GM18870 (cell line): Measurements from ENCODE around the gene PTCHD1.

Experiments
- ATAC-seq: cut with Tn5 transposase; IDR thresholded peaks from one replicate; pipeline ENCODE4 v1.9.1; 2021; ENCODE audit warnings: moderate library complexity; ENCODE audit not compliant: unreplicated experiment

The PTCHD1 gene

DNA sequence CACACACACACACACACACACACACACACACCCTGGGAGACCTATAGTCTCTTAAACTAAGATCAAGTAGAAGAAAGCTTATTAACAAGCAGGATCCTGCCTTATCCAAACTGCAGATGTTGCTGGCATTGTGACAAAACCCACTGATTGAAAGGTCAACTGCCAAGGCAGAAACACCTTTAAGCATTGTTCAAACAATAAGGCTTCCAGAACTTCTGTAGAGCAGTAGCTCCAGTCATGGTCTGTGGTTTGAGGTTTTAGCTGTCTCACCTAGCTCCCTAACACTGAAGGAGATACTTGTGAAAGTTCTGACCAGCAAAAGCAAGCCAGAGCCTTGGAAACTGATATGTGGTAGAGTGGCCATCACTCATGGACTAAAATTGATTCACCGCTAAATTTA, 59.8 kb downstream of the PTCHD1 start:
- no peak for ATAC-seq

DNA sequence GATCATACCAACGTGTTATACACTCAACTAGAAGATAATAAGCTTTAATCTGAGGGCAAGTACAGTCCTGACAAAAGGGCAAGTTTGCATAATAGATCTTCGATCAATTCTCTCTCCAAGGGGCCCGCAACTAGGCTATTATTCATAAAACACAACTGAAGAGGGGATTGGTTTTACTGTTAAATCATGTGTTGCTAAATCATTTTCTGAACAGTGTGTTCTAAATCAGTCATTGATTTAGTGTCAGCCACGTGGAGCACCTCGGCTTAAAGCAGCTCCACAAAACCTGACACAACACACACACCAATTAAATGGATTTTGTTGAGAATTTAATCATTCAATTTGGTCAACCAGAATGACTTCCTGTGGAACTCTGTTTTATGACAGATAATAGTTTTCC, 61.6 kb downstream of the PTCHD1 start:
- ATAC-seq, result no peak

DNA sequence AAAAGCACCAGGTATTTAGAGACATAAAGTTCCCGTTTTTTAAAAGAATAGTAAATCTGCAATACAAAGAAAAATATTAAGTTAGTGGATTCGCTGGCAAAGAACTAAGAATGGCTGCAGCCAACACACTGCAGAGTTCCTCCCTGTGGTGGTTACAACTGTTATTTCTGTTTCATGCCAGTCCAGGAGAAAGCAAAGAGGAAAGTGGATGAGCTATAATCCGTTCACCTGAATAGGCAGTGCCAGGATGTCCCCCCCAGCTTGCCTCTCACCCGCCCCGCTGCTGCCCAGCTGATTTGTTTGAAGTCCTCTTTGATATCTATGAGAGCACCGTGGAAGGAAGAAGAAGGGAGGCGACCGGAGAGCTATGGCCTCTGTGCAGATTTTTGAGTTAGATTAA, 63.9 kb downstream of the PTCHD1 start:
- ATAC-seq, result no peak

DNA sequence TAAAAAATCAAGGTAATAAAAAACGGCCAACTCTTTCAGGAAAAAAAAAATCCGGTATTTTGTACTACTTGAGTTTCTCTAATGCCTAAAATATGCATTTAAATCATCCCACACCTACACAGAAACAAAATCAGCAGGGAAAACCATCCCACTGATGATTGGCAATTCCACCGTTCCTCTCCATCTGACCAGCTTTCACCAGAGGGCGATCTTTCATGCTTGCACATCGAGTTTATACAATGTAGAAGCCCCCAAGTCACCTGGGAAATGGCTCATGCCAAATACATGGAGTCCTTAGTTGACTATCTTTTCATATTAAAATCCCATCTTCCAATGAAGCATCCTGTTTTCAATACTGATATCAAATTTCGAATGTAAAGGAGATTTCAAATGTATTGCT, 69.2 kb downstream of the PTCHD1 start:
- no peak for ATAC-seq

DNA sequence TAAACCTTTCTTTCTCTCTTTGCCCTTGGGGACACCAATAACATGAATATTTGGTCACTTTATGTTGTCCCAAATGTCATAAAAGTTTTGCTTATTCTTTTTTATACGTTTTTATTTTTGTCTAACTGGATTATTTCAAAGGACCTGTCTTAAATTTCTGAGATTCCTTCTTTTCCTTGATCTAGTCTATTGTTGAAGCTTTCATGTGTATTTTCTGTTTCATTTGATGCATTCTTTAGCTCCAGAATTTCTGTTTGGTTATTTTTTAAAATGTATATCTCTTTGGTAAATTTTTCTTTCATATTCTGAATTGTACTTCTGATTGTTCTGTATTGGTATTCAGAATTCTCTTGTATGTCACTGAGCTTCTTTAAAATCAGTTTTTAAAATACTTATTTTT, 88.3 kb downstream of the PTCHD1 start:
- no peak for ATAC-seq

DNA sequence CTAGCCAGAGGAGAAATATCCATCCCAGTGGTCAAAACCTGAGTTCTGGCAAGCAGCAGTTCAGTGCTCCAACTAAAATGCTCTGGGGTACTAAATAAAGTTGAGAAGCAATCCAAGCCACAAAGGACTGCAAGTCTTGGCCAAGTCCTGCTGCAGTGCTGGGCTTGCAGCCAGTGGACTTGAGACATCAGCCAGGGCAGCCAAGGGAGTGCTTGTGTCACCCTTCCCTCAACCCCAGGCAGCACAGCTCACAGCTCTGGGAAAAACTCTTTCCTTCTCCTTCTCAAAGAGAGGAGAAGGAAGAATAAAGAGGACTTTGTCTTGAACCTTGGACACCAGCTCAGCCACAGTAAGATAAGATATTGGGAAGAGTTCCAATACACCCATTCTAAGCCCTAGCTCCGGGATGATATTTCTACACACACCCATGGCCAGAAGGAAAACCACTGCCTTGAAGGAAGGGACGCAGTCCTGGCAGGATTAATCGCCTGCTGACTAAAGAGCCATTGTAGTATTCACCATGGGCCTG, 99.8 kb downstream of the PTCHD1 start:
- ATAC-seq, result no peak

DNA sequence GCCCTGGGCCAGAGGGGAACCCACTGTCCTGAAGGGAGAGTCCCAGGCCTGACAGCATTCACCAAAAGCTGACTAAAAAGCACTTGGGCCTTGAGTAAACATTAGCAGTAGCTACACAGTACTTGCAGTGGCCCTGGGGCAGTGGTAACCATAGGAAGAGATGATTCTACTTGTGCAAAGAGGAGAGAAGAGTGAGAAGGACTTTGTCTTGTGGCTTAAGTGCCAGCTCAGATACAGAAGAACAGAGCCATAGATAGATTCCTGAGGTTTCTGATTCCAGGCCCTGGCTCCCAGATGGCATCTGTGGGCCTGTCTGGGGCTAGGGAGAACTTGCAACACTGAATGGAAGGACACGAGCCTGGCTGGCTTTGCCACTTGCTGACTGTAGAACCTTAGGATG, 100.5 kb downstream of the PTCHD1 start:
- no peak for ATAC-seq

DNA sequence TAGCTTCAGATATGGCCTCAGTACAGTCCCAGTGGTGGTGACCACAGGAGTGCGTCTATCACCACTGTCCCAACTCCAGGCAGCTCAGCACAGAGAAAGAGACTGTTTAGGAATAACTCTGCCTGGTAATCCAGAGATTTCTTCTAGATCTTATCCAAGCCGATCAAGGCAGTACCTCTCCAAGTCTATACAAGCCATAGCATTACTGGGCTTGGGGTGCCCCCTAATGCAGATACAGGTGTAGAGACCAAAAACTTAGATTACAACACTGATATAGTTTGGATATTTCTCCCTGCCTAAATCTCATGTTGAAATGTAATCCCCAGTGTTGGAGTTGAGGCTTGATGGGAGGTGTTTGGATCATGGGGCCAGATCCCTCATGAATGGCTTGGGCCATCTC, 100.9 kb downstream of the PTCHD1 start:
- no peak for ATAC-seq

DNA sequence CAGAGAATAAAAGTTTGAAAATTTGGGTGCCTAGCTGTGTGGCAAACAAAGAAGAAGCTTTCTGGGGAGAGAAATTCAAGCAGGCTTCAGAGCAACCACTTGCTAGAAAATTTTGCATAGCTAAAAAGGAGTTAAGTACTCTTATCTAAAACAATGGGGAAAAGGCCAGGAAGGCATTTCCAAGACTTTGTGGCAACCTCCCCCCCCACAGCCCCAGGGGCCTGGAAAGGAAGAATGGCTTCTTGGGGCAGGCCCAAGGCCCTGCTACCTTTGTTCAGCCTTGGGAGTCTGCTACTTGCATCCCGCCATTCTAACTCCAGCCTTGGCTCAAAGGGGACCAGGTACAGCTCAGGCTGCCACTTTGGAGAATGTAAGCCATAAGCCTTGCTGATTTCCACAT, 102.2 kb downstream of the PTCHD1 start:
- ATAC-seq, result no peak

DNA sequence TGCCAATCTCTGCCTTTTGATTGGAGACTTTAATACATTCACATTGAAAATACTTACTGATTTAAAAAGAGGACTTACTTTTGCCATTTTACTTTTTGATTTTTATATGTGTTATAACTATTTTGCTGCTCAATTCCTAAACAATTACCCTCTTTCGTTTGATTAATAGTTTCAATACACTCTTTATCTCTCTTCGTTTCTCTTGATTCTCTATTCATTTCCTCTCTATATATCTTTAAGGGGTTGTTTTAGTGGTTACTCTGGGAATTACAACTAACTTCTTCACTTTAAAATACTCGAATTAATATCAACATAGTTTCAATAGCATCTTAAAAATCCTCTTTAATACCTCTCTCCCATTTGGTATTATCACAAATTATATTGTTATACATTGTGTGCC, 116.6 kb downstream of the PTCHD1 start:
- no peak for ATAC-seq
